Osteocyte (in vitro differentiated cells): ENCODE data around the gene RRP7A. TPM values are rescaled to one million over a fixed set of nuclear protein-coding genes. Genes with fewer than 3 reads are reported as not detected.
"Not testable (repeated sequence)": the region's sequence is repeated elsewhere in the genome, so short reads cannot be mapped to it uniquely, and the experiment has no call there.

Experiments used
- DNase-seq: peaks from one replicate; pipeline ENCODE4 v3.0.0; 2021; ENCODE audit warnings: mixed read lengths; ENCODE audit not compliant: unreplicated experiment; ENCODE audit errors: extremely low spot score
- H3K27ac Mint-ChIP-seq: one replicate; pipeline ENCODE4 v1.8.0; 2021; ENCODE audit warnings: mild to moderate bottlenecking, mixed read lengths; ENCODE audit not compliant: unreplicated experiment
- H3K27me3 Mint-ChIP-seq: one replicate; pipeline ENCODE4 v1.8.0; 2021; ENCODE audit warnings: mixed read lengths; ENCODE audit not compliant: unreplicated experiment
- H3K36me3 Mint-ChIP-seq: one replicate; pipeline ENCODE4 v1.8.0; 2021; ENCODE audit warnings: mixed read lengths; ENCODE audit not compliant: unreplicated experiment
- H3K4me1 Mint-ChIP-seq: one replicate; pipeline ENCODE4 v1.8.0; 2021; ENCODE audit warnings: mixed read lengths; ENCODE audit not compliant: unreplicated experiment
- H3K4me3 Mint-ChIP-seq: one replicate; pipeline ENCODE4 v1.8.0; 2021; ENCODE audit warnings: mild to moderate bottlenecking, moderate library complexity, mixed read lengths; ENCODE audit not compliant: unreplicated experiment
- H3K9me3 Mint-ChIP-seq: one replicate; pipeline ENCODE4 v1.8.0; 2021; ENCODE audit warnings: mixed read lengths; ENCODE audit not compliant: unreplicated experiment
- CTCF ChIP-seq: fragments of 200-600 bp; sonication (generic); IDR thresholded peaks from 2 replicates; pipeline ENCODE4 v1.5.0; 2021; ENCODE audit warnings: antibody characterized with exemption, mild to moderate bottlenecking, moderate library complexity
- total RNA-seq: library from RNA; stranded (reverse); gene quantifications from 2 replicates; pipeline ENCODE4 v1.2.1, GENCODE V29; 2021

The RRP7A gene
- total RNA-seq, 1 donor from 2014 or later = 38.6 TPM

DNA sequence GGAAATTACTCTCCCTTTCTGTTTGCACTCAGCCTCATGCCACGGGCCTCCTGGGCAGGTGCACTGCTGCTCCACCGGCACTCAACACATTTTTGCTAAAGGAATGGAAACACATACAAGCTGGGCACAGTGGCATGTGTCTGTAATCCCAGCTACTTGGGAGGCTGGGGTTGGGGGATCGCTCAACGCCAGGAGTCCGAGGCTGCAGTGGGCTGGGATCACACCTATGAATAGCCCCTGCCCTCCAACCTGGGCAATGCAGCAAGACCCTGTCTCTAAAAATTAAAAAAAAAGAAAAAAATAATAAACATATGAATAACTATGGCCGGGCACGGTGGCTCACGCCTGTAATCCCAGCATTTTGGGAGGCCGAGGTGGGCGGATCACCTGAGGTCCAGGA, 30.6 kb downstream of the RRP7A start:
- no peaks in the 10 kb centered on the region for H3K9me3 Mint-ChIP-seq
- H3K4me3 Mint-ChIP-seq = no peak overlapping the region
- H3K4me1 Mint-ChIP-seq = no peaks in the 10 kb centered on the region
- no peaks in the 10 kb centered on the region for H3K36me3 Mint-ChIP-seq
- H3K27me3 Mint-ChIP-seq = peaks cover 21% of the 10 kb centered on the region
- TF ChIP-seq CTCF = no peak
- H3K27ac Mint-ChIP-seq = no peak overlapping the region
- no peak for DNase-seq

GRCh38 chr22:42484506-42484905, 35.1 kb downstream of the RRP7A start:
- no peak overlapping the region for H3K4me3 Mint-ChIP-seq
- no peak for DNase-seq
- H3K27ac Mint-ChIP-seq = no peak overlapping the region
- TF ChIP-seq CTCF = no peak
- no peaks in the 10 kb centered on the region for H3K9me3 Mint-ChIP-seq
- H3K36me3 Mint-ChIP-seq = peaks cover 3% of the 10 kb centered on the region
- H3K4me1 Mint-ChIP-seq = no peaks in the 10 kb centered on the region
- H3K27me3 Mint-ChIP-seq = peaks cover 27% of the 10 kb centered on the region

DNA sequence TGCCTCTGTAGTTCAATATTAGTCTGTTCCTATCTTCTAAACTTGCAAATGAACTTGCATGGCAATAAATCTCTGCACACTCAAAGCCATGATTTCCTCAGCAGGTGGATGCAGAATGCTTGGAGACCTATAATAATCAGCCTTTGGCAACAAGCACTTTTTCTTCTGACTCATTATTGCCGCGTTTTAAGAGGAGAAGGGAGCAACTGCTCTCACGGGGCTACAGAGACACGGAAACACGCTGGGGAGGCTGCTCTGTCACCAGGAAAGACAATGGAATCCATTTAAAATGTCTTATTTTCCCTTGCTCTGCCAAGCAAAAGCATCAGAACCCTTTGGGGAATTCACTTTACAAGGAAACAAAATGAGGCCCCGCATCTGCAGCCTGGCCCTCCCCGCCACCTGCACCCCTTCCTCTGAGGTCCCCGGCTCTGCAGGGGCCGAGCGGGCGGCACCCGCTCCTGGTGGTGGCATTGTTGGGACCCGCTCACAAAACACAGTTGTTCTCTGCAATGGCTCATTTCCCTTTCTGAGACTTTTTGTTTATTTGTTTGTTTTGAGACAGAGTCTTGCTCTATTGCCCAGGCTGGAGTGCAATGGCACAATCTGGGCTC, 35.9 kb downstream of the RRP7A start:
- not testable (repeated sequence) for H3K9me3 Mint-ChIP-seq

GRCh38 chr22:42475122-42475521, 44.5 kb downstream of the RRP7A start:
- Mint-ChIP-seq H3K9me3 (no peaks in the 10 kb centered on the region), H3K36me3 (no peaks in the 10 kb centered on the region), H3K4me1 (no peaks in the 10 kb centered on the region), H3K4me3 (no peak overlapping the region), H3K27me3 (peaks cover 18% of the 10 kb centered on the region), H3K27ac (no peak overlapping the region)
- no peak for TF ChIP-seq CTCF
- no peak for DNase-seq

More for the DNA sequence above, 35.9 kb downstream of the RRP7A start:
- not testable (repeated sequence) for DNase-seq, H3K36me3 Mint-ChIP-seq, H3K27ac Mint-ChIP-seq, H3K4me3 Mint-ChIP-seq, H3K4me1 Mint-ChIP-seq
- peaks cover 27% of the 10 kb centered on the region for H3K27me3 Mint-ChIP-seq

GRCh38 chr22:42473484-42474193, 46.0 kb downstream of the RRP7A start:
- Mint-ChIP-seq H3K27me3 (peaks cover 28% of the 10 kb centered on the region), H3K9me3 (no peaks in the 10 kb centered on the region), H3K27ac (no peak overlapping the region), H3K36me3 (no peaks in the 10 kb centered on the region), H3K4me3 (no peak overlapping the region), H3K4me1 (no peaks in the 10 kb centered on the region)
- peak; percentile 72 for TF ChIP-seq CTCF
- no peak for DNase-seq
